Hepatocyte (in vitro differentiated cells): ENCODE data around the gene VAC14. TPM values are rescaled to one million over a fixed set of nuclear protein-coding genes. Genes with fewer than 3 reads are reported as not detected.

Experiments used
- DNase-seq: peaks from one replicate; pipeline ENCODE4 v3.0.0-alpha.2; 2016; ENCODE audit warnings: low spot score
- H2AFZ ChIP-seq: fragments of 200-600 bp; sonication (generic); 2 replicates; pipeline ENCODE4 v1.6.0; 2016; ENCODE audit warnings: antibody characterized with exemption, mild to moderate bottlenecking
- H3K27ac ChIP-seq: fragments of 200-600 bp; sonication (generic); 2 replicates; pipeline ENCODE4 v1.5.1; 2016; ENCODE audit warnings: mild to moderate bottlenecking
- H3K27me3 ChIP-seq: fragments of 200-600 bp; sonication (generic); 2 replicates; pipeline ENCODE4 v1.6.1; 2016
- H3K36me3 ChIP-seq: fragments of 200-600 bp; sonication (generic); replicated peaks from 2 replicates; pipeline ENCODE4 v1.5.1; 2016; ENCODE audit warnings: low read depth; ENCODE audit not compliant: insufficient read depth
- H3K4me1 ChIP-seq: fragments of 200-600 bp; sonication (generic); 2 replicates; pipeline ENCODE4 v1.5.1; 2016; ENCODE audit warnings: mild to moderate bottlenecking, moderate library complexity; ENCODE audit not compliant: insufficient read depth
- H3K4me2 ChIP-seq: fragments of 200-600 bp; sonication (generic); 2 replicates; pipeline ENCODE4 v1.6.0; 2016
- H3K4me3 ChIP-seq: fragments of 200-600 bp; sonication (generic); 2 replicates; pipeline ENCODE4 v1.5.1; 2016; ENCODE audit warnings: mild to moderate bottlenecking
- H3K79me2 ChIP-seq: fragments of 200-600 bp; sonication (generic); 2 replicates; pipeline ENCODE4 v1.6.0; 2017; ENCODE audit warnings: mild to moderate bottlenecking
- H3K9me2 ChIP-seq: fragments of 200-600 bp; sonication (generic); replicated peaks from 2 replicates; pipeline ENCODE4 v1.6.0; 2017; ENCODE audit warnings: mild to moderate bottlenecking; ENCODE audit not compliant: insufficient read depth
- H3K9me3 ChIP-seq: fragments of 200-600 bp; sonication (generic); 2 replicates; pipeline ENCODE4 v1.5.1; 2016; ENCODE audit warnings: low read depth, mild to moderate bottlenecking
- H4K20me1 ChIP-seq: fragments of 200-600 bp; sonication (generic); 2 replicates; pipeline ENCODE4 v1.6.0; 2016; ENCODE audit warnings: mild to moderate bottlenecking; ENCODE audit not compliant: insufficient read depth, poor library complexity, severe bottlenecking
- EZH2 ChIP-seq: fragments of 200-600 bp; sonication (generic); IDR thresholded peaks from 2 replicates; pipeline ENCODE4 v1.6.1; 2016; ENCODE audit warnings: antibody characterized with exemption, mild to moderate bottlenecking, borderline replicate concordance
- EZH2phosphoT487 ChIP-seq: fragments of 200-600 bp; sonication (generic); IDR thresholded peaks from one replicate; pipeline ENCODE4 v1.6.1; 2018; ENCODE audit warnings: antibody characterized with exemption, mild to moderate bottlenecking, low read depth, moderate library complexity; ENCODE audit not compliant: unreplicated experiment, severe bottlenecking
- WGBS: methylation state at CpG from one replicate; pipeline ENCODE4 v1.1.6; 2016; ENCODE audit warnings: low lambda C conversion rate; ENCODE audit errors: missing lambda C conversion rate; 5-methylcytosine and 5-hydroxymethylcytosine counted together
- polyA plus RNA-seq: library from polyadenylated mRNA; unstranded; fragments of >200 nt; fragmentation: Nextera tagmentation; extraction: Ambion mirVana; gene quantifications from 2 replicates; pipeline ENCODE4 v1.2.1, GENCODE V29; 2016
- total RNA-seq: library from RNA; depleted of rRNA; stranded (reverse); fragments of >200 nt; gene quantifications from 2 replicates; pipeline ENCODE4 v1.2.3, GENCODE V29; 2014
- TF ChIP-seq, protein P1 (sequence below): fragments of 200-600 bp; sonication (generic); IDR thresholded peaks from 2 replicates; pipeline ENCODE4 v1.5.1; 2016; ENCODE audit warnings: antibody characterized with exemption, mild to moderate bottlenecking; ENCODE audit not compliant: poor library complexity

Gene VAC14
- total and polyA plus RNA-seq, 2 experiments from 2014 or later, result 35.8 to 49.4 TPM

- Histone ChIP-seq H4K20me1 (no peaks in the 10 kb centered on the region), H3K4me3 (no peak overlapping the region), H3K9me3 (no peaks in the 10 kb centered on the region), H3K27me3 (no peaks in the 10 kb centered on the region), H3K4me2 (peak overlapping the region; percentile 49), H2AFZ (no peak overlapping the region), H3K4me1 (peaks cover 44% of the 10 kb centered on the region), H3K79me2 (no peaks in the 10 kb centered on the region), H3K27ac (peak overlapping the region; percentile 96), H3K9me2 (no peaks in the 10 kb centered on the region), H3K36me3 (no peaks in the 10 kb centered on the region)
- peak; percentile 89 for DNase-seq
- TF ChIP-seq, protein P1, sequence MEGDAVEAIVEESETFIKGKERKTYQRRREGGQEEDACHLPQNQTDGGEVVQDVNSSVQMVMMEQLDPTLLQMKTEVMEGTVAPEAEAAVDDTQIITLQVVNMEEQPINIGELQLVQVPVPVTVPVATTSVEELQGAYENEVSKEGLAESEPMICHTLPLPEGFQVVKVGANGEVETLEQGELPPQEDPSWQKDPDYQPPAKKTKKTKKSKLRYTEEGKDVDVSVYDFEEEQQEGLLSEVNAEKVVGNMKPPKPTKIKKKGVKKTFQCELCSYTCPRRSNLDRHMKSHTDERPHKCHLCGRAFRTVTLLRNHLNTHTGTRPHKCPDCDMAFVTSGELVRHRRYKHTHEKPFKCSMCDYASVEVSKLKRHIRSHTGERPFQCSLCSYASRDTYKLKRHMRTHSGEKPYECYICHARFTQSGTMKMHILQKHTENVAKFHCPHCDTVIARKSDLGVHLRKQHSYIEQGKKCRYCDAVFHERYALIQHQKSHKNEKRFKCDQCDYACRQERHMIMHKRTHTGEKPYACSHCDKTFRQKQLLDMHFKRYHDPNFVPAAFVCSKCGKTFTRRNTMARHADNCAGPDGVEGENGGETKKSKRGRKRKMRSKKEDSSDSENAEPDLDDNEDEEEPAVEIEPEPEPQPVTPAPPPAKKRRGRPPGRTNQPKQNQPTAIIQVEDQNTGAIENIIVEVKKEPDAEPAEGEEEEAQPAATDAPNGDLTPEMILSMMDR, result no peak
- TF ChIP-seq EZH2phosphoT487 (no peak), EZH2 (no peak)
- 61% methylated on average over 15 of the region's 15 CpGs for WGBS
Measured at GRCh38 chr16:70746708-70747424, 54.1 kb downstream of the VAC14 start.

- Histone ChIP-seq H4K20me1 (no peaks in the 10 kb centered on the region), H3K4me3 (no peak overlapping the region), H3K9me3 (no peaks in the 10 kb centered on the region), H3K27me3 (no peaks in the 10 kb centered on the region), H3K4me2 (peak overlapping the region; percentile 49), H3K79me2 (no peaks in the 10 kb centered on the region), H2AFZ (no peak overlapping the region), H3K36me3 (no peaks in the 10 kb centered on the region), H3K9me2 (no peaks in the 10 kb centered on the region), H3K27ac (peak overlapping the region; percentile 96), H3K4me1 (peaks cover 47% of the 10 kb centered on the region)
- DNase-seq, result peak; percentile 69
- WGBS, result 70% methylated on average over 12 of the region's 12 CpGs
- TF ChIP-seq EZH2, result no peak
- TF ChIP-seq, protein P1, result no peak
- TF ChIP-seq EZH2phosphoT487, result no peak
Measured at GRCh38 chr16:70746040-70746707, 54.8 kb downstream of the VAC14 start.

DNA sequence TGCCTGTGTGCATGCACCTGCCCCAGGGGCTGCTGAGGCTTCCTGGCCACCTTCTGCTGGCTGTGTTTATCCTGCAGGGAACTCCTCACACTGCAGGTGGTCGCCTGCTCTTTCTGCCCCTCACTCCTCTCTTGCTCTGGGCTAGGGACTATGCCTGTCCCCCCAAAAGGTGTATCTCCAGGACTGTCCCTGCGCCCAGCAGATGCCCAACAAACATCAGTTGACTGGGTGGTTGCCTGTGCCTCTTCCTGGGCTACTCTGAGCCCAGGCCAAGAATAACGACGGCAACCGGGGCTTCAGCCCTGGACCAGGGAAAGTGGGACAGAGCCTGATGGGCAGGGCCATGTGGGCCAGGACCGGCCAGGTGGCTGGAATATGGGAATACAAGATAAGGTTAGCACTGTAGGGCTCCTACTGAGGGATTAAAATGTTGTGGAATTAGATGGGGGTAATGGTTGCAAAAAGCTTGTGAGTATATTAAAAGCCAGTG lies 55.4 kb downstream of the VAC14 start:
- Histone ChIP-seq H4K20me1 (no peaks in the 10 kb centered on the region), H3K9me2 (no peaks in the 10 kb centered on the region), H2AFZ (no peak overlapping the region), H3K9me3 (no peaks in the 10 kb centered on the region), H3K4me2 (no peak overlapping the region), H3K27ac (peak overlapping the region; percentile 96), H3K36me3 (no peaks in the 10 kb centered on the region), H3K4me3 (no peak overlapping the region), H3K79me2 (no peaks in the 10 kb centered on the region), H3K27me3 (no peaks in the 10 kb centered on the region), H3K4me1 (peaks cover 53% of the 10 kb centered on the region)
- no peak for TF ChIP-seq EZH2
- TF ChIP-seq, protein P1, result no peak
- TF ChIP-seq EZH2phosphoT487, result no peak
- no peak for DNase-seq
- WGBS, result 81% methylated on average over 6 of the region's 6 CpGs
